Measurements from ENCODE around the gene GRK6. TPM values are rescaled to one million over a fixed set of nuclear protein-coding genes. Genes with fewer than 3 reads are reported as not detected.

The GRK6 gene
- total and polyA plus RNA-seq, 9 of the 15 experiments (the other 6 are each of a cell fraction or from before 2014, with no cell fraction given): 0.63 to 122 (median 44.5) TPM

- TF ChIP-seq ZNF121 (CRISPR knock-in tag; conservative IDR thresholded peaks at IDR 0.05) (no peak), MYNN (IDR thresholded peaks at IDR 0.05) (peak; percentile 98), MYNN (CRISPR knock-in tag; IDR thresholded peaks at IDR 0.05) (peak; percentile 71), CHD4 (IDR thresholded peaks at IDR 0.05; ENCODE audit: insufficient read depth, insufficient replicate concordance, low read depth, low read length, poor library complexity, severe bottlenecking) (no peak), GABPB1 (CRISPR knock-in tag; IDR thresholded peaks at IDR 0.05) (no peak), PRPF4 (IDR thresholded peaks at IDR 0.05; ENCODE audit: insufficient read depth, low read depth, low read length, poor library complexity, severe bottlenecking) (peak; percentile 37), KDM1A (IDR thresholded peaks at IDR 0.05) (peak in 1 of 2 experiments; percentile 81; a peak in 1 of 4 replicates), TEAD4 (IDR thresholded peaks at IDR 0.05; ENCODE audit: low read length) (no peak), TEAD4 (CRISPR knock-in tag; IDR thresholded peaks at IDR 0.05; ENCODE audit: borderline replicate concordance) (no peak)
- TF ChIP-seq, protein P1, sequence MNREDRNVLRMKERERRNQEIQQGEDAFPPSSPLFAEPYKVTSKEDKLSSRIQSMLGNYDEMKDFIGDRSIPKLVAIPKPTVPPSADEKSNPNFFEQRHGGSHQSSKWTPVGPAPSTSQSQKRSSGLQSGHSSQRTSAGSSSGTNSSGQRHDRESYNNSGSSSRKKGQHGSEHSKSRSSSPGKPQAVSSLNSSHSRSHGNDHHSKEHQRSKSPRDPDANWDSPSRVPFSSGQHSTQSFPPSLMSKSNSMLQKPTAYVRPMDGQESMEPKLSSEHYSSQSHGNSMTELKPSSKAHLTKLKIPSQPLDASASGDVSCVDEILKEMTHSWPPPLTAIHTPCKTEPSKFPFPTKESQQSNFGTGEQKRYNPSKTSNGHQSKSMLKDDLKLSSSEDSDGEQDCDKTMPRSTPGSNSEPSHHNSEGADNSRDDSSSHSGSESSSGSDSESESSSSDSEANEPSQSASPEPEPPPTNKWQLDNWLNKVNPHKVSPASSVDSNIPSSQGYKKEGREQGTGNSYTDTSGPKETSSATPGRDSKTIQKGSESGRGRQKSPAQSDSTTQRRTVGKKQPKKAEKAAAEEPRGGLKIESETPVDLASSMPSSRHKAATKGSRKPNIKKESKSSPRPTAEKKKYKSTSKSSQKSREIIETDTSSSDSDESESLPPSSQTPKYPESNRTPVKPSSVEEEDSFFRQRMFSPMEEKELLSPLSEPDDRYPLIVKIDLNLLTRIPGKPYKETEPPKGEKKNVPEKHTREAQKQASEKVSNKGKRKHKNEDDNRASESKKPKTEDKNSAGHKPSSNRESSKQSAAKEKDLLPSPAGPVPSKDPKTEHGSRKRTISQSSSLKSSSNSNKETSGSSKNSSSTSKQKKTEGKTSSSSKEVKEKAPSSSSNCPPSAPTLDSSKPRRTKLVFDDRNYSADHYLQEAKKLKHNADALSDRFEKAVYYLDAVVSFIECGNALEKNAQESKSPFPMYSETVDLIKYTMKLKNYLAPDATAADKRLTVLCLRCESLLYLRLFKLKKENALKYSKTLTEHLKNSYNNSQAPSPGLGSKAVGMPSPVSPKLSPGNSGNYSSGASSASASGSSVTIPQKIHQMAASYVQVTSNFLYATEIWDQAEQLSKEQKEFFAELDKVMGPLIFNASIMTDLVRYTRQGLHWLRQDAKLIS (CRISPR knock-in tag; IDR thresholded peaks at IDR 0.05): 0 out of 2 replicates have a peak, but pooled peaks have one; percentile 23
- TF ChIP-seq, protein P2, sequence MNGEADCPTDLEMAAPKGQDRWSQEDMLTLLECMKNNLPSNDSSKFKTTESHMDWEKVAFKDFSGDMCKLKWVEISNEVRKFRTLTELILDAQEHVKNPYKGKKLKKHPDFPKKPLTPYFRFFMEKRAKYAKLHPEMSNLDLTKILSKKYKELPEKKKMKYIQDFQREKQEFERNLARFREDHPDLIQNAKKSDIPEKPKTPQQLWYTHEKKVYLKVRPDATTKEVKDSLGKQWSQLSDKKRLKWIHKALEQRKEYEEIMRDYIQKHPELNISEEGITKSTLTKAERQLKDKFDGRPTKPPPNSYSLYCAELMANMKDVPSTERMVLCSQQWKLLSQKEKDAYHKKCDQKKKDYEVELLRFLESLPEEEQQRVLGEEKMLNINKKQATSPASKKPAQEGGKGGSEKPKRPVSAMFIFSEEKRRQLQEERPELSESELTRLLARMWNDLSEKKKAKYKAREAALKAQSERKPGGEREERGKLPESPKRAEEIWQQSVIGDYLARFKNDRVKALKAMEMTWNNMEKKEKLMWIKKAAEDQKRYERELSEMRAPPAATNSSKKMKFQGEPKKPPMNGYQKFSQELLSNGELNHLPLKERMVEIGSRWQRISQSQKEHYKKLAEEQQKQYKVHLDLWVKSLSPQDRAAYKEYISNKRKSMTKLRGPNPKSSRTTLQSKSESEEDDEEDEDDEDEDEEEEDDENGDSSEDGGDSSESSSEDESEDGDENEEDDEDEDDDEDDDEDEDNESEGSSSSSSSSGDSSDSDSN (IDR thresholded peaks at IDR 0.05; ENCODE audit: borderline replicate concordance in 1 of 2, low read depth in 2 of 2, low read length in 2 of 2): peak in 1 of 2 experiments; percentile 5; a peak in 1 of 4 replicates
Observed at GRCh38 chr5:177447066-177447610, 20.7 kb downstream of the GRK6 start (continued).

All from K562 (cell line).